SKM-1 (cell line): ENCODE measurements around the gene TPBG.
"Not testable (repeated sequence)": the region's sequence is repeated elsewhere in the genome, so short reads cannot be mapped to it uniquely, and the experiment has no call there.

Experiments
- DNase-seq: peaks from one replicate; lab custom pipeline; 2025; ENCODE audit not compliant: unreplicated experiment; lab: John Stamatoyannopoulos, UW

TPBG gene

DNA sequence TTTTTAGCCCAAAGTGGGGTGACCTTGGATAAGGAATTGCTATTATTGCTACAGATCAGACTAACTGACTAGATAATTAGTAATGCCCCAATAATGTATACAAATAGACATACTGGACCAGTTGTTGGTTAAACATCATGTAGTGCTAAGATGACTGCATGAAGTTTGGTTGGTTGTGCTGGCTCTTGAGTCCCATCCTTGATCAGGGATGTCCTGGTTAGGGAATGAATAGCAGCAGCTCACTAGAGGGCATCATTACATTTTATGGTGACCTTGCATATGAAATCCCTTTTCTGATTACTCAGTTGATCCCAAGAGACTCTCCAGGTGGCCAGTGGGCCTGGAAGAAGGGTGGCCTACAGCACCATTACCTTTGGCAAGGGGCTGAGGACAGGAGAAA, 10.9 kb downstream of the TPBG start:
- DNase-seq, result no peak

DNA sequence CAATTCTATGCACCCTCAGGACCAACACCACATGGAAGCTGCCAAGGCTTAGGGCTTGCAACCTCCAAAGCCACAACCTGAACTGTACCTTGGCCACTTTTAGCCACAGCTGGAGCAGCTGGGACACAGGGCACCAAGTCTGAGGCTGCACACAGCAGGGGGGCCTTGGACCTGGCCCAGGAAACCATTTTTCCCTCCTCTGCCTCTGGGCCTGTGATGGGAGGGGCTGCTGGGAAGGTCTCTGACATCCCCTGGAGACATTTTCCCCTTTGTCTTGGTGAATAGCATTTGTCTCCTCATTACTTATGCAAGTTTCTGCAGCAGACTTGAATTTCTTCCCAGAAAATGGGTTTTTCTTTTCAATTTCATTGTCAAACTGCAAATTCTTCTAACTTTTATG, 13.0 kb downstream of the TPBG start:
- DNase-seq, result no peak

GRCh38 chr6:82380566-82381185, 17.1 kb downstream of the TPBG start:
- no peak for DNase-seq

DNA sequence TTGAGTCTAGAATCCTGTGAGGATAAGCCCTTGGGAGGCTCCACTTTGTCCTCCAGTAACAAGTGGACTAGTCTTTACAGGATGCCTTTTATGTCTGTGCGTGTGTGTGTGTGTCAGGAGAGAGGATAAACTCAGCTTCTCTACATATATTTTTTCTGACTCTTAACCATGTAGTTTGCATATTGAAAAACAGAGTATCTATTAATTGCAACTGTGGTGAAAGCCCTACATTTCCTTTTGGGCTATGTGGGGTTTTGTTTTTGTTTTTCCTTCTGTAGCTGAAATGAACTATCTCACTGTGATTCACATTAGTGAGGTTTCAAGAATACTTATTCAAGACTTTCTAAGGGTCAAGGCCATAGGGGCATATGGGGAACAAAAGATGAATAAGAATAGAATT, 17.7 kb downstream of the TPBG start:
- DNase-seq, result no peak

DNA sequence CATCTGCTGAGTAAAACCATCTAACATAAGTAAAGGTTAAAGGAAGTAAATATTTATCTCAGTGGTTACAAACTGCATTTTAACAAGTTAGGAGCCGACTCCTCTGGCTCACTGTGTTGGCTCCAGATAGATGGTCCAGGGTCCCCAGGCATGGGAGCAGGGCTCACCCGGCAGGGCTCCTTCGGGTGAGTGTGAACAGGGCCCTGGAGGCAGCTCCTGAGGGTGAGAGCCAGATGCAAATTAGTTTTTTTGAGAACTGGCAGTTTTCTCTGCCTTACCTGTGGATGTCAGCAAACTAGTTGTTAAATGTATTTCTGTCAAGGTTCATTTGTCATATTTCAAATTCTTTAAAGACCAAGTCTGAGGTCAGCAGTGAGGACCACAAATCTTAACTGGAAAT, 21.5 kb downstream of the TPBG start:
- no peak for DNase-seq

DNA sequence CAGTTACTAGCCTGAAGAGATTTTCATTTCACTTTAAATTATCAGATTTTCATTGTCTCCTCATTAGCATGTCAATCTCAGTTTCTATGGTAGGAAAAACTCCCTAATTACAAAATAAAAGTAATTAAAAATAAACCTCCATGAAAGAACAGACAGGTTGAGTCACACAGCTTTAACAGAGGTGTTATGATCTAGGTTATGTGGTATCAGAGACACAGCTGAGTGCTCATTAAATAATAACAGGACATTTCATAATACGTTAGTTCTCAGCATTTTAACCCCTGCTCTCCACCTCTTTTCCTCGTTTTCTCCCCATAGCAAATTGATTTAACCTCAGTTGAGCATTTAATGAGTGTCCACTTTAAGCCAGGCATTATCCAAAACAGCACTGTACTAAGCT, 21.9 kb downstream of the TPBG start:
- DNase-seq, result no peak

- no peak for DNase-seq
These were observed 22.3 kb downstream of the TPBG start for GRCh38 chr6:82385961-82386360.

DNA sequence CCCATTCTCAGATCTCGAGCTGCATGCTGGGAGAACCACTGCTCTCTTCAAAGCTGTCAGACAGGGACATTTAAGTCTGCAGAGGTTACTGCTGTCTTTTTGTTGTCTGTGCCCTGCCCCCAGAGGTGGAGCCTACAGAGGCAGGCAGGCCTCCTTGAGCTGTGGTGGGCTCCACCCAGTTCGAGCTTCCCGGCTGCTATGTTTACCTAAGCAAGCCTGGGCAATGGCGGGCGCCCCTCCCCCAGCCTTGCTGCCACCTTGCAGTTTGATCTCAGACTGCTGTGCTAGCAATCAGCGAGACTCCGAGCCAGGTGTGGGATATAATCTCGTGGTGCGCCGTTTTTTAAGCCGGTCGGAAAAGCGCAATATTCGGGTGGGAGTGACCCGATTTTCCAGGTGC, 31.2 kb downstream of the TPBG start:
- DNase-seq, result not testable (repeated sequence)

GRCh38 chr6:82396964-82397751, 33.5 kb downstream of the TPBG start:
- no peak for DNase-seq

DNA sequence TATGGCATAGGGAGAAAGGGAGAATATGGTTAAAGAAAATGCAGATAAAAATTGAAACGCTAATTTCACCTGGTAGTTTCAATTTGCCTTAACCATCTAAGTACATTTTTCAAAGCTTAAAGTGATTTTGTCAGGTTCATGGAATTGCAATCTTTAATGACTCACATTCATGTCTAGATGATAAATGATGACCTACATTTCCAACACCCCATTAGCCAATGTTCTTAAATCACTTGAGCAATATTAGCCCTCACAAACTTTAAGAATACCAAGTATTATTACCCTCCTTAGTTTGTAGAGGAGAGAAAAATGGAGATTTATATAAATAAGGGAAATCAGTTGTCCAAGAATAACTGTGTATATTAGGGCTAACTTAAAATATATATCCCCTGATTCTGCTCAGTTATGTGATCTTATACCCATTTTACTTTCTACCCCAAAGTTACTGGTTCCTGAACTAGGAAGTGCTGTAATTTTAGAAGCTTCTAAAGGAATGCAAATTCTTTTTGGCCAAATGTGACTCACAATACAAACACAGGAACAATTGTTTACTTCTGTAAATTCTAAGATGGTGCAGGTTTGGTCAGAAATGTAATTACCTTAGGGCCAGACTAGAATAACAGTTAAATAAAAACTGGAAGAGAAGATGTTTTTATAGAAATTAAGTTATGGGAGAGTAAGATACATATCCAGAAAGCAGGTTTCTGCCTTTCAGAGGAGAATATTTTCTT, 34.5 kb downstream of the TPBG start:
- DNase-seq, result no peak

DNA sequence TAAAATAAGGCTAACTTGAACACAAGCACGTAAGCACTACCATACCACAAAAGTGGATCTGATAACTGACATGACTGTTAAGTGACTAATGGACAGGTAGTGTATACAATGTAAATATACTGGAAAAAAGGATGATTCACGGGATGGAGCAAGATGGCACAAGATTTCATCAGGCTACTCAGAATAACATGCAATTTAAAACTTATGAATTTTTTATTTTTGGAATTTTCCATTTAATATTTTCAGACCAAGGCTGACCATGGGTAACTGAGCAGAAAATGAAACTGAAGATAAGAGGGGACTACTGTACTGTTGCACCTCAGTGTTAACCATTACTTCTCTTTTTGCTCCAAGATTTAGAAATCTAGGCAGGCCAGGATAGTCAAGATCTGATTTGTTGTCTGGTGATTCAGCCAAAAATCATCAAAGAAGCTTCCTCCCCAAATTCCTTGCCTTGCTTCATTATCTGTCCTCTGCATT, 45.4 kb downstream of the TPBG start:
- no peak for DNase-seq

- DNase-seq, result no peak
These were observed 46.6 kb downstream of the TPBG start for GRCh38 chr6:82410151-82410648.

GRCh38 chr6:82413868-82414267, 50.3 kb downstream of the TPBG start:
- no peak for DNase-seq

GRCh38 chr6:82415820-82416219, 52.2 kb downstream of the TPBG start:
- no peak for DNase-seq

- DNase-seq, result no peak
These were observed 52.7 kb downstream of the TPBG start for GRCh38 chr6:82416346-82416745.
